Caco-2 (cell line): ENCODE results near the gene SOX30. TPM values are rescaled to one million over a fixed set of nuclear protein-coding genes. Genes with fewer than 3 reads are reported as not detected.

Experiments used
- BruUV-seq: library from RNA; stranded (reverse); fragments of 400-500 nt; replicated peaks from 2 replicates; lab custom pipeline; 2021; lab: Mats Ljungman, UMichigan
- CTCF ChIA-PET: fragments of 300-600 bp; sonication (Branson Sonifier 250); formaldehyde crosslinking; loops from one replicate; lab custom pipeline; 2022; ENCODE audit warnings: antibody characterized with exemption; lab: Charles Lee
- POLR2A ChIA-PET: fragments of 300-600 bp; sonication (Branson Sonifier 250); formaldehyde crosslinking; loops from one replicate; lab custom pipeline; 2022; ENCODE audit warnings: antibody characterized with exemption; lab: Charles Lee
- DNase-seq, 2 experiments: peaks; one replicate each; pipeline versions ENCODE4 v3.0.0 to v3.0.0-alpha.2; 2020 to 2022
- H3K27me3 ChIP-seq: replicated peaks from 2 replicates; pipeline ENCODE4 v1.6.0; 2011; ENCODE audit warnings: low read length; ENCODE audit not compliant: control insufficient read depth, insufficient read depth
- H3K36me3 ChIP-seq: 2 replicates; pipeline ENCODE4 v1.5.1; 2011; ENCODE audit warnings: low read length; ENCODE audit not compliant: control insufficient read depth, insufficient read depth
- H3K4me1 ChIP-seq: fragments of 250-450 bp; sonication (Bioruptor Pico); 2 replicates; pipeline ENCODE4 v1.5.1; 2020; ENCODE audit warnings: mild to moderate bottlenecking
- H3K4me3 ChIP-seq: 2 replicates; pipeline ENCODE4 v1.5.1; 2011; ENCODE audit warnings: low read depth, mild to moderate bottlenecking, control low read depth, low read length
- H3K9me3 ChIP-seq: fragments of 250-450 bp; sonication (Bioruptor Pico); 2 replicates; pipeline ENCODE4 v1.5.1; 2020; ENCODE audit warnings: mild to moderate bottlenecking, moderate library complexity
- H3K27ac Mint-ChIP-seq: one replicate; pipeline ENCODE4 v1.8.0; 2022; ENCODE audit warnings: mixed read lengths; ENCODE audit not compliant: unreplicated experiment
- H3K27me3 Mint-ChIP-seq: one replicate; pipeline ENCODE4 v1.8.0; 2022; ENCODE audit warnings: mixed read lengths; ENCODE audit not compliant: insufficient read depth, unreplicated experiment
- H3K36me3 Mint-ChIP-seq: one replicate; pipeline ENCODE4 v1.8.0; 2022; ENCODE audit warnings: mild to moderate bottlenecking, mixed read lengths; ENCODE audit not compliant: insufficient read depth, unreplicated experiment
- H3K4me1 Mint-ChIP-seq: one replicate; pipeline ENCODE4 v1.8.0; 2022; ENCODE audit warnings: low read depth, mixed read lengths; ENCODE audit not compliant: unreplicated experiment
- H3K4me3 Mint-ChIP-seq: one replicate; pipeline ENCODE4 v1.8.0; 2022; ENCODE audit warnings: mild to moderate bottlenecking, moderate library complexity, mixed read lengths; ENCODE audit not compliant: unreplicated experiment
- H3K9me3 Mint-ChIP-seq: one replicate; pipeline ENCODE4 v1.8.0; 2022; ENCODE audit warnings: mixed read lengths; ENCODE audit not compliant: unreplicated experiment
- intact Hi-C: fragments of 100-400 bp; cut with micrococcal nuclease; formaldehyde crosslinking; loops from one replicate; pipeline ENCODE4 v1.10.0; 2022; ENCODE audit not compliant: unreplicated experiment
- total RNA-seq: library from RNA; stranded (reverse); gene quantifications from 2 replicates; pipeline ENCODE4 v1.2.3, GENCODE V29; 2022
- TF ChIP-seq, protein P1 (sequence below), 2 experiments: fragments of 200-600 bp in 1 of 2; IDR thresholded peaks; 1 replicate in 1 of 2; 2 replicates in 1 of 2; pipeline versions ENCODE4 v1.5.1 to v1.8.0; 2011 to 2022; ENCODE audit warnings: antibody characterized with exemption in 1 of 2, control low read depth in 1 of 2, inconsistent platforms in 1 of 2, low read depth in 1 of 2, low read length in 1 of 2, mild to moderate bottlenecking in 1 of 2, moderate library complexity in 1 of 2; ENCODE audit not compliant: insufficient read depth in 1 of 2, severe bottlenecking in 1 of 2, unreplicated experiment in 1 of 2

SOX30 gene
- total RNA-seq, 1 experiment from 2014 or later = 2.9 TPM

DNA sequence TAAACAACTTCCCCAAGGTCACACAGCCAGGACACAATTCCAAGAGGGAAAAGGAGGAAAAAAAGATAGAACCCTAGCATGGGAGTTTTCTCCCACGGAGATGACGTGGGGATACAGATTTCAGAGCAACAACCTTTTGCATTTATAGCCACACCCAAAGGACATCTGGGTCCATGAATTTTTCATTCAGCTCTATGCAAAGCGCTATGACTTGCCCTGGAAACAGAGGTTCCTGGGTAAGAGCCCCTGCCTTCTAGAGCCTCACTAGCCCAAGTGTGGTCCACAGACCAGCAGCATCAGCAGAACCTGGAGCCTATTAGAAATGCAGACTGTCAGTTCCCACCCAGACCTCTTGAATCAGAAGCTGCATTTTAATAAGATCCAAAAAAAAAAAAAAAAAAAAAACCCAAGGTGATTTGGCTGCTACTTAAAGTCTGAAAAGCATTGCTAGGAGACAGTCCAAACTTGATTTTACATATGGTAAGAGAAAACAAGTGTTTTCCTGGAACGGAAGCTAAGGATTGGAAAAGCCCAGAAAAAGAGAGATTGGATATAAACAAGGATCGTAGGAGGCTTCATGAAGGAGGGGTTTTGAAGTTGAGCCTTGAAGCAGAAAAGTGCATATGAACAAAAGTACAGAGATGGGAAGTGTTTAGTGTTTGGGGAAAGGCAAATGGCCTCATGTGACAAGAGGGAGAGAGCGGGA, 59.0 kb downstream of the SOX30 start:
- BruUV-seq = no TSS peak
- Mint-ChIP-seq H3K4me3 (peak overlapping the region; percentile 23), H3K27me3 (no peaks in the 10 kb centered on the region), H3K27ac (peak overlapping the region; percentile 5), H3K36me3 (no peaks in the 10 kb centered on the region), H3K9me3 (no peaks in the 10 kb centered on the region), H3K4me1 (peaks cover 28% of the 10 kb centered on the region)
- intact Hi-C loops = loop anchor here (5.0 kb wide), 1 partner anchor 59 kb away; the partner anchor contains the start of gene SOX30
- Histone ChIP-seq H3K36me3 (no peaks in the 10 kb centered on the region), H3K27me3 (no peaks in the 10 kb centered on the region), H3K9me3 (no peaks in the 10 kb centered on the region), H3K4me1 (peaks cover 39% of the 10 kb centered on the region), H3K4me3 (no peak overlapping the region)
- POLR2A ChIA-PET = no interaction called here
- TF ChIP-seq, protein P1, sequence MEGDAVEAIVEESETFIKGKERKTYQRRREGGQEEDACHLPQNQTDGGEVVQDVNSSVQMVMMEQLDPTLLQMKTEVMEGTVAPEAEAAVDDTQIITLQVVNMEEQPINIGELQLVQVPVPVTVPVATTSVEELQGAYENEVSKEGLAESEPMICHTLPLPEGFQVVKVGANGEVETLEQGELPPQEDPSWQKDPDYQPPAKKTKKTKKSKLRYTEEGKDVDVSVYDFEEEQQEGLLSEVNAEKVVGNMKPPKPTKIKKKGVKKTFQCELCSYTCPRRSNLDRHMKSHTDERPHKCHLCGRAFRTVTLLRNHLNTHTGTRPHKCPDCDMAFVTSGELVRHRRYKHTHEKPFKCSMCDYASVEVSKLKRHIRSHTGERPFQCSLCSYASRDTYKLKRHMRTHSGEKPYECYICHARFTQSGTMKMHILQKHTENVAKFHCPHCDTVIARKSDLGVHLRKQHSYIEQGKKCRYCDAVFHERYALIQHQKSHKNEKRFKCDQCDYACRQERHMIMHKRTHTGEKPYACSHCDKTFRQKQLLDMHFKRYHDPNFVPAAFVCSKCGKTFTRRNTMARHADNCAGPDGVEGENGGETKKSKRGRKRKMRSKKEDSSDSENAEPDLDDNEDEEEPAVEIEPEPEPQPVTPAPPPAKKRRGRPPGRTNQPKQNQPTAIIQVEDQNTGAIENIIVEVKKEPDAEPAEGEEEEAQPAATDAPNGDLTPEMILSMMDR (IDR thresholded peaks at IDR 0.05; ENCODE audit: insufficient read depth in 1 of 2, low read depth in 1 of 2, low read length in 1 of 2, severe bottlenecking in 1 of 2, unreplicated experiment in 1 of 2) = no peak
- CTCF ChIA-PET = interaction anchor here (0.7 to 1.7 kb wide), 2 partner anchors 58 to 128 kb away, joined by 7 to 8 read pairs; no protein-coding TSS in a partner anchor
- DNase-seq = no peak

DNA sequence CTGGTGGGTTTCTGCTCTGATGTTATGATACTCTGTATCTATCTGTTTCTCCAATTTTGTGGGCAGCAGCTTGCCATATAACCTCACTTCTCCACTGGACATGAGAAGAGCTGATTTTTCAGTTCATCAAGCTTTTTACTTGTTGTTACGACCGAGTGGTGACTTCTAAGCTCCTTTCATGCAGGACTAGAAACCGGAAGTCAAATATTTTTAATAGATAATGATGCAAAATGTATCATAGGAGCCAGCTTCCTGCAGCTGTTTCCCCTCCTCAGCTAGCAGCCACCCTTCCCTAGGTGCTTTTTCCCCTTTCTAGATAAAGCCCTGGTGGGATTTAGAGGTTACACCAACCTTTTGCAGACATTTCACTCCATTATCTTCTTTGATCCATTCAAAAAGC, 59.6 kb downstream of the SOX30 start:
- no peaks in the 10 kb centered on the region for H3K27me3 ChIP-seq
- no peak for DNase-seq
- H3K4me3 ChIP-seq = no peak overlapping the region
- peaks cover 28% of the 10 kb centered on the region for H3K4me1 Mint-ChIP-seq
- no peaks in the 10 kb centered on the region for H3K36me3 ChIP-seq
- no peaks in the 10 kb centered on the region for H3K9me3 ChIP-seq
- no peak overlapping the region for H3K4me3 Mint-ChIP-seq
- TF ChIP-seq, protein P1 (IDR thresholded peaks at IDR 0.05; ENCODE audit: insufficient read depth in 1 of 2, low read depth in 1 of 2, low read length in 1 of 2, severe bottlenecking in 1 of 2, unreplicated experiment in 1 of 2) = no peak
- peaks cover 39% of the 10 kb centered on the region for H3K4me1 ChIP-seq
- intact Hi-C loops = loop anchor here (5.0 kb wide), 1 partner anchor 60 kb away; the partner anchor contains the start of gene SOX30
- H3K27ac Mint-ChIP-seq = no peak overlapping the region
- no peaks in the 10 kb centered on the region for H3K27me3 Mint-ChIP-seq
- no peaks in the 10 kb centered on the region for H3K9me3 Mint-ChIP-seq
- ChIA-PET CTCF (interaction anchor here (1.7 kb wide), 1 partner anchor 59 kb away, joined by 8 read pairs; no protein-coding TSS in a partner anchor), POLR2A (no interaction called here)
- no peaks in the 10 kb centered on the region for H3K36me3 Mint-ChIP-seq
- no TSS peak for BruUV-seq

DNA sequence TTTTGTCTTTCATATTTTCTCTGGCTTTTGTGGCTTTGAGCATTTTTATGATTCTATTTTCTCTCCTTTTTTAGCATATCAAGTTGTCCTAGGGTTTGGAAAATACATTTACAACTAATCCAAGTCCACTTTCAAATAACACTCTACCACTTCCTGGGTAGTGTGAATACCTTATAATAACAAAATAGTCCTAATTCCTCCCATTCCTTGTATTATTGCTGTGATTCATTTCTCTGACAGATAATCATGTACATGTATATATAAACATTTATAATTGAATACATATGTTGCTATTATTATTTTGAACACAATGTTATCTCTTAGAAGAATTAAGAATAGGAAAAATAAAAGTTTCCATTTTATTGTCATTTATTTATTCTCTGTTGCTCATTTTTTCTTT, 61.8 kb downstream of the SOX30 start:
- no peaks in the 10 kb centered on the region for H3K36me3 Mint-ChIP-seq
- no peaks in the 10 kb centered on the region for H3K9me3 ChIP-seq
- no peaks in the 10 kb centered on the region for H3K27me3 ChIP-seq
- H3K4me1 ChIP-seq = peaks cover 37% of the 10 kb centered on the region
- H3K9me3 Mint-ChIP-seq = no peaks in the 10 kb centered on the region
- TF ChIP-seq, protein P1 (IDR thresholded peaks at IDR 0.05; ENCODE audit: insufficient read depth in 1 of 2, low read depth in 1 of 2, low read length in 1 of 2, severe bottlenecking in 1 of 2, unreplicated experiment in 1 of 2) = no peak
- ChIA-PET POLR2A (no interaction called here), CTCF (interaction anchor here (0.6 kb wide), 1 partner anchor 518 kb away, joined by 6 read pairs; no protein-coding TSS in a partner anchor)
- peaks cover 28% of the 10 kb centered on the region for H3K4me1 Mint-ChIP-seq
- H3K4me3 Mint-ChIP-seq = no peak overlapping the region
- no peaks in the 10 kb centered on the region for H3K27me3 Mint-ChIP-seq
- intact Hi-C loops = loop anchor here (5.0 kb wide), 1 partner anchor 62 kb away; the partner anchor contains the start of gene SOX30
- H3K36me3 ChIP-seq = no peaks in the 10 kb centered on the region
- BruUV-seq = no TSS peak
- DNase-seq = no peak
- H3K27ac Mint-ChIP-seq = no peak overlapping the region
- H3K4me3 ChIP-seq = no peak overlapping the region
